Stimulated activated CD4-positive, alpha-beta T cell treated with anti-CD3 and anti-CD28 coated beads, Interleukin-12 subunit alpha, Interleukin-12 subunit beta, amount 100 ng/mL, for 24 hours (primary cell): ENCODE results near the gene CFAP92.

Experiments used
- DNase-seq, 2 experiments: peaks; one replicate each; pipeline ENCODE4 v3.0.0-alpha.2; 2020; ENCODE audit warnings: low read depth in 2 of 2

CFAP92 gene

DNA sequence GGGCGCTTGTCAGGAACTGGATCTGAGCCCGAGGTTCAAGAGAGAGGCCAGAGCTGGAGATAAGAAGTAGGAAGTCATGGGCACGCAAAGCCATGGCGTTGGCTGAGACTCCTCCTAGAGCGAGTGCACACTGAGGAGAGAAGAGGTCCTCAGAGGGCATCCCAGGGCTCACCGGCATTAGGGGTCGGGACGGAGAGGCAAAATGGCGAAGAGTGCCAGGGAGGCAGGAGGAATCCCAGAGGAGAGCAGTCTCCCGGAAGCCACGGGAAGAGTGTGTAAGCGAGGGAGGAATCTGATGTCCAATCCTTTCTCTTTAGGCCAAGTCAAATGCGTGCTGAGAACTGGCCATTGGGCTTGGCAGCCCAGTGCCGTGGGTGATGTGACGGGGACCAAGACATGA lies 31.2 kb upstream of the CFAP92 start:
- no peak for DNase-seq

DNA sequence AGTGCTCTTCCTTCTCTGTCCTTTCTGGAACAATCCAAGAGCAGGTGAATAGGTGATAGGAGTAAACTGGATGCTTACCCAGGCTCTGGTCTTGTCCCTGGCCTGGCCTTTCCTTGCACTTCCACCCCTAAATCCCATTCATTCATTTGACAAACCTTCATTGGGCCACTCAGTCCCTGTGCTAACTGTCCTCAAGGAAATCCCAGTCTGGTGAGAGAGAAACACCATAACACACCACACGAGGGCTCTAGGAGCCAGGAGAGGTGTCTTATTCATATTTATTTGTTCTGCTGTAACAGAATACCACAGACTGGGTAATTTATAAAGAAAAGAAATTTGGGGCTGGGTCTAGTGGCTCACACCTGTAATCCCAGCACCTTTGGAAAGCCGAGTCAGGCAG lies 30.0 kb upstream of the CFAP92 start:
- no peak for DNase-seq

DNA sequence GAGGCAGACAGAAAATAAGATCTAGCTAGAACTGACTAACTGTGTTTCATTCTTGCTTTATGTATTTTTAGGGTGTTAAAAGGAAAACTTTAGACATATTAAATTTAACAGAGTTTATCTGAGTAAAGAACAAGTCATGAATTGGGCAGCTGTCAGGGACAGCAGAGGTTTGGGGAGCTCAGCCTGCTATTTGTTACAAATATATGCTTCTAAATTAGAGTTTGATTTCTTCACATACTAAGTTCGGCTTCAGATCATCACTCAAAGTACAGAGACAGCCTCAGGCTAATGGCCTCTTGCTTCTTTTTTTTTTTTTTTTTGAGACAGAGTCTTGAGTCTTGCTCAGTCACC lies 29.1 kb upstream of the CFAP92 start:
- no peak for DNase-seq

DNA sequence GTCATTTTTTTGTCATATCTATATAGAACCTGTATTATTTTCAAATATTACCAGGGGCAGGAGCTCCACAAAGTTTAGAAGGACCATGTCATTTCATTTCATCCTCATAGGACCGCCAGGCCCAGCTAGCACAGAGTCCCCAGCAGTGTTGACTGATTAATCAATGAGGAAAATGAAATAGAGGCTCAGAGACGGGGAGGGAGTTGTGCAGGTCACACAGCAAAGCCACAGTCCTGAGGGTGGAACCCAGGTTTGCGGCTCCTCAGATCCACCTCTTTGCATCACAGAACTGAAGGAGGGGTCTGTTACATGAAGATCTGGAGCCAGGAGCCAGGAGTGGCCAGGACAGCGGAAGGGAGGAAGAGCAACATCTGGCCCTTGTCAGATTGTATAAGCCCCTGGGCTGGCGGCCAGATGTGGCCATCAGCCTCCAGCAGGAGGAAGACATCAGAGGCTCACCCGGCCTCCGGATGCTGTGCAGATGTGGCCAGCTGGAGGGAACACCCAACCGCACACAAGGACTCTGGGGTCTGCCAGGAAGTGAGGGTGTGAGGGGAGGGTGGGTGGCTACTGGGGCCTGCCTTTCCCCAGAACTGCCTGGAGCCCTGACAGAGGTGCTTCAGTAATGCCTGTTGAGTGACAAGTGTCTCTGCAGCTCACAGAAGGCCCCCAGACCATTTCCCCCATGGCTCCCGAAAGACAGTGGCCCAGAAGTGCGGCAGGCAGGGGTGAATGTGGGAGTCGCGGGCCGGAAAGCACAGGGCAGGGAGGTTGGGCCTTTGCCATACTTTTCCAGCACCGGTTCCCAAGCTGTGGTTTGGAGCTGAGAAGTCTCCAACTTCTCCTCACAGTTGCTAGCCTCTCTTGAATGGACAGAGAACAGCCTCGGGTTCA lies 28.5 kb upstream of the CFAP92 start:
- DNase-seq = no peak

DNA sequence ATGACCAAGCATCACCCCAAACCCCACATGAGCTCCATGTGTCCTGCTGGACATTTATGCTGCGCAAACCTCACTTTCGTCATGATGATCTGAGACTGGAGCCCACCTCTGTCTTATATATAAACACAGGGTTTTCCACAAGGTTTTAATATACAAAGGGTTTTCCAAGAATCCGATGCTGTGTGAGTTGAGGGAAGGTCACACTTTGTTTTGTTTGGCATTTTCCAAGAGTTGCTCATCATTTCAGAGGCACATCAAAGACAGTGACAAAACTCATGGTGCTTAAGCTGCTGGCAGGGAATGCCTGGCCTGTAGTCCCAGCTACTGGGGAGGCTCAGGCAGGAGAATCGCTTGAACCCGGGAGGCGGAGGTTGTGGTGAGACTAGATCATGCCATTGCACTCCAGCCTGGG lies 27.3 kb upstream of the CFAP92 start:
- DNase-seq = no peak

DNA sequence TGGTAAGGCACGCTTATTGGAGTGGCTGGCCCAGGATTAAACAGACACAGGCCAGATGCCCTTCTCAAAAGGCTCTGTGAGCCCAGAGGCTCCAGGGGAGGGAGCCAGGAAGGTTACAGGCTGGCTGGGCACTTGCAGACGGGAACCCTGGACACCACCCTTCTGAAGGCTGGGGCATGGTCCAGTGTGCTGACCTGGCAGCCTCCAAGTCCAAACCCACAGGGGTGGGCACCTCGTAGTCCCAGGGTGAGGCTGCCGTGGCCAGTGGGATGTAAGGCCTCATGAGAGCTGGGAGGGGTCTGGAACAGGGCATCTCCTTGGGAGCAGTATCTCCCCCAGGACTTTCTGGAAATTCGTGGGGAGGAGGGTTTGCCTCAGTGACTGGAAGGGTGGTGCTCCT lies 26.8 kb upstream of the CFAP92 start:
- no peak for DNase-seq

DNA sequence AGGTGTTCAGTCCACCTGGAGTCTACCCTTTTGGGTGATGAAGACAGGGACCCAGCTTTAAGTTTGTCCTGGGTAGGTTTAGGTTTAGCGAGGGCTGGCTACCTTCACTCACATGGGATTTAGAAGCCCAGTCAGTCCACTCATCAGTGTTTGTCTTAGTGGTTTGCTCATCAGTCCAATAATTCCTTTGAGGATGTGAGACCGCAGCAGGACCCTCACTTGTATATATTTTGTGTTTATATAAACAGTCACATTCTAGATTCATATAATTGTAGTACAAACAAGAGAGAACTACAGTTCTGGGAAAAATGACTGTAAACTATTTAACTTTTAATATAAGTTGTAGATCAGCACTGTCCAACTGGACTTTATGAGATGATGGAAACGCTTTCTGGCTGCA lies 25.4 kb upstream of the CFAP92 start:
- no peak for DNase-seq

DNA sequence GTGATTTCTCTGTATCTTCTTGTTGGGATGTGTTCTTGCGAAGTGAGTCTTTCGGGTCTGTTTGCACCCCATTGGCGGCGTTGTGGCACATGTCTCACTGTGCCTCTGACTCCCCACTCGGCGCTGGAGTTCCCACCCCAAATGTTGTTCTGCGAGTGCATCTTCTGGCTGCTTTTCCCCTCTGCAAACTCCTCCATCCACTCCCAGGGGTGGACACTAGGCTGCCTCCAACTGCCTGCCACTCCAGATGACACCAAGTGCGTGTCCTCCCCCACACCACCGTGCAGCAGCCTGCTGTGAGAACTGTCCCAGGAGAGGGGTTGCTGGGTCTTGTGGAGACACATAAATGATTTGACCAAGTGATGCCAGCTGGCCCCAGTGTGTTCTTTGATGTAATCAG lies 24.9 kb upstream of the CFAP92 start:
- no peak for DNase-seq

DNA sequence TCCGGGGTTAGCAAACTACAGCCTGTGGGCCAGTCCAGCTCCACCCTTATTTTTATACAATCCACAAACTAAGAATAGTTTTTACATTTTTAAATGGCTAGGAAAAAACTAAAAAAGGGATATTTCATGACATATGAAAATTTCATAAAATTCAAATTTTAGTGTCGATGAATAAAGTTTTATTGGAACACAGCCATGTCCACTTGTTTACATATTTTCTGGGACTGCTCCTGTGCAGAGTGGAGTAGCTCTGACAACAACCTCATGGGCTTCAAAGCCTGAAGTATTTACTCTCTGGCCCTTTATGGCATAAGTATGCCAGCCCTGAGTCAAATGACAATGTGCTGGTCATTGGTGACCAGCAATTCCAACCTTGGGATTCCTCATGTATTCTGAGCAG lies 24.4 kb upstream of the CFAP92 start:
- DNase-seq = no peak

DNA sequence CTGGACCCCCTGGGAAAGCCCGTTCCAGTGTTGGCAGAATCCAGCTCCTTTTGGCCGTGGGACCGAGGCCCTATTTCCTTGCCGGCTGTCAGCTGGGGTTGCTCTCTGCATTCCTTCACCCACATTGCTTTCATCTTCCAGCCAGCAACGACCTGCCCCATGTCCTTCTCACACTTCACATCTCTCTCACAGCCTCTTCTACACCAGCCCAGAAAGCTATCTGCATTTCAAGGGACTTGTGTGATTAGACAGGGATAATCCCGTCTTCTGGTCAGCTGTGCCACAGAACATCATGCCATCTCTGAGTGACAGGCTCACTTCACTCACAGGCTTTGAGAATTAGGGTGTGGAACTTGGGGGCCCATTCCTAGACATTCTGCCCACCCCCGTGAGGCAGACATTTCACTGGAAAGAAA lies 23.6 kb upstream of the CFAP92 start:
- no peak for DNase-seq

DNA sequence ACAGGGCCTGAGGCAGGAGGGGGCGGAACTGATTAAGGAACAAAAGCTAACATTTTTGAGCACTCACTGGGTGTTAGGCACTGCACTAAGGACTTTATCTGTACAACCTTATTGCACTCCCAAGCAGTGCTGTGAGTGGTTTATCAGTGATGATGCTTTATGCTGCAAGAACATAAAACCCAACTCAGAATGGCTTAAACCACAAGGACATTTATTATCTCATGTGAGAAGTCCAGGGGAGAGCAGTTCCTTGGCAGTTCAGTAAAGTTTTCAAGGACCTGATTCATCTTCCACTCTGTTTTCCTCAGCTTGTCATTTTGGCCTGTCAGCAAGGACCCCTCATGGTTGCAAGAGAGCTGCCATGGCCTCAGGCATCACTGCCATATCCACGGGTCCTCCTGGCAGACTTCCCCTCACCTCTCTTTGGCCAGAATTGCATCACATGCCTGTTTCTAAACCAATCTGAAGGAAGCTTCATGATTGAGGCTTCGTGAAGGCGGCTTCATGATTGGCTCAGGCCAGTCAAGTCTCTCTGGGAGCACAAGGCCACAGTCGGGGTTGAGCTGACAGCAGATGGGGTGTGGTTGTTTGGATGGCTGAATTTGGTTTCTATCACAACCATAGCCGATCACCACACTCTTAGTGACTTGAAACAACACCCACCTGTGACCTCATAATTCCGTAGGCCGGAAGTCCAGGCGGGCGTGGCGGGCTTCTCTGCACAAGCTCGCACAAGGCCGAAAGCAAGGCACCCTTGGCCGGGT lies 23.0 kb upstream of the CFAP92 start:
- no peak for DNase-seq

DNA sequence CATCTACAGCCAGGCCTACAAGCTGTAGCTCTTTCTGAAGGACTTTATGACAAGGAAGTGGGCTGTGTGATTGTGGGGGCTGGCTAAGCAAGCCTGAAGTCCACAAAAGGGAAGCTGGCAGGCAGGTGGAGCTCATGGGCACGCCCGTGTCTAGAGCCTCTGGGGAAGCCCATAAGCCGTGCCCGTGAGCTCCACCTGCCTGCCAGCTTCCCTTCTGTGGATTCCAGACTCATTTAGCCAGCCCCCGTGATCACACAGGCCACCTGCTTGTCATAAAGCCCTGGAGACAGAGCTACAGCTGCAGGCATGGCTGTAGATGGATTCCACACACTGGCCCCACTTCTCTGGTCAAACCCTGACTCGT lies 22.5 kb upstream of the CFAP92 start:
- peak in 1 of 2 experiments; percentile 35 for DNase-seq

DNA sequence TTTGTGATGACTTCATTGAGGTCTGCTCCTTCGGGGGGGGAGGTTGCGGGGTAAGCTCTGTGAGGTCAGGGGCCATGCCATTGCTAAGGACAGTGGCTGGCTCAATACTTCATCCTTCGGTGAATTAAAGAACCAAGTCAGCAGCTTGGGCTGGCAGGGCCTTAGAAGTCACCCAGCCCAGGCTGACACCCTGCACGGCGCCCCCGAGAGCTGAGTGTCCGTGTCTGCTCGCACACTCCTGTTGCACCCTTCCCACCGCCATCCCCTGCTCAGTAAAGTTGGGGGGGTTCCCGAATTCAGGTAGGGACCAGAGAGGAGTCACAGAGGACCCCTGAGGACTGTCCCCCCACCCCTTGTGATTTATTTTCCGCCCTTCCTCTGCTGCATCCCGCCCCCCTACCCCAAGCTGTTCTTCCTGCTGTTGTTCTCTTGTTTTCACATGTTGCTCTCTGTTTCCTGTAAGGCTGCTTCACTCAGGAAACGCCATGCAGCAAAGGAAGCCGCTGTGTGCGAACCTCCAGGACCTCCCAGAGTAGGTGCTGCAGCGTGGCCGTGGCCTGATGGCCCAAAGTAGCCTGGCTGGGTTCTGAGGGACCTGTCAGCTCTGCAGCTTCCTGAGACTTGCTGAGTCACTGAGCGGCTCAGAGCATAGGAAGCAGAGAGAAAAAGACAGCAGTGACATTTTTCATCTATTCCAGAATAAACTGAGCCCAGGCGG lies 21.7 kb upstream of the CFAP92 start:
- DNase-seq = no peak

DNA sequence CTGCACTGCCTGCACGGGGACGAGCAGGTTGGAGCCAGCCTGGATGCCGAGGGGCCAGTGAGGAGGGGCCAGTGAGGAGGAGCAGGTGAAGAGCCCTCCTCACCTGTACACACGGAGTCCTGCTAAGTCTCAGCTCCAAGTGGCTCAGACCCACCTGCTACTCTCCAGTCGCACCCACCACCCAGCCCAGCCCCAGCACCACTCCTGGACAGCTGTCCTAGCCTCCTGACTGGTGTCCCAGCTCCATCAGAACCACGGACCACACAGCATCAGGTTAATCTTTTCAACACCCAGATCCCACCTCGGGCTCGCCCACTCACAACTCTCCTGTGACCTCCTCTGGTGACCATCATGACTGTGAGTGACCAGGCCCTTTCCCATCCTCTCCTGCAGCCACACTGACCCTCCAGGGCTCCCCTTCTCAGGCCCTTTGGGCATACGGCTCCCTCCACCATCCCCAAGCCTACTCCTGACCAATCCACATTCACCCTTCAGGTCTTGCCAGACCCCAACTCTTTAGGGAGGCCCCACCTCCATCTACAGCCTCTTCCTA lies 21.0 kb upstream of the CFAP92 start:
- no peak for DNase-seq

DNA sequence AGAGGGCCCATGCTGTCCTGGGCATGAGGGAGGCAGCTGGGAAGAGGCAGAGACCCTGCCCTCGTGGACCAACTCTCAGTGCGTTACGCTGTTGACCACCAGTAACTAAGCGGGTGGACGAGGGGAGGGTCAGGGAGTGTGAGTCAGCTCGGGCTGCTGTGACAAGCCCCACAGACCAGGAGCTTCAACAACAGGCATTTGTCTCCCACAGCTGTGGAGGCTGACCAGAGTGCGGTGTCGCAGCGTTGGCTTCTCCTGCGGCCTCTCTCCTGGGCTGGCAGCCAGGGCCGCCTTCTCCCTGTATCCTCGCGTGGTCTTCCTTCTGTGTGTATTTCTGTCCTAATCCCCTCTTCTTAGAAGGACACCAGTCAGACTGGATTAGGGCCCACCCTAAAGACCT lies 20.3 kb upstream of the CFAP92 start:
- no peak for DNase-seq

DNA sequence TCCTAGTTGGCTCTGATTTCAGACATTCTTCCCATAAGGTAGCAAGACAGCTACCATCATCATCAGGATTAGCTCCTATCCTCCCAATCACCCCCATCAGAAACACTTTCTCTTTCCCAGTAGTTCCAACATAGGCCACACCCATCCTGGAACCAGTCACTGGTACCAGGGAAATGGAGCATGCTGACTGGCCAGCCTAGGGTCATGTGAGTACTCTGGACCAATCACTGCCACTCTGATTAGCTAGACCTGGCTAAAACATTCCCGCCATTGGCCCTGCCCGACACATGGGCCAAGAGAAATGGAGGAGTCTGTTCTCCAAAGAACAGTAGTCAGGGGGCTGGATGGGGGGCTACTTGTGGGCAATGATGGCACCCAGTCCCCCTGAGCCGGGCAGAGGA lies 19.6 kb upstream of the CFAP92 start:
- no peak for DNase-seq

DNA sequence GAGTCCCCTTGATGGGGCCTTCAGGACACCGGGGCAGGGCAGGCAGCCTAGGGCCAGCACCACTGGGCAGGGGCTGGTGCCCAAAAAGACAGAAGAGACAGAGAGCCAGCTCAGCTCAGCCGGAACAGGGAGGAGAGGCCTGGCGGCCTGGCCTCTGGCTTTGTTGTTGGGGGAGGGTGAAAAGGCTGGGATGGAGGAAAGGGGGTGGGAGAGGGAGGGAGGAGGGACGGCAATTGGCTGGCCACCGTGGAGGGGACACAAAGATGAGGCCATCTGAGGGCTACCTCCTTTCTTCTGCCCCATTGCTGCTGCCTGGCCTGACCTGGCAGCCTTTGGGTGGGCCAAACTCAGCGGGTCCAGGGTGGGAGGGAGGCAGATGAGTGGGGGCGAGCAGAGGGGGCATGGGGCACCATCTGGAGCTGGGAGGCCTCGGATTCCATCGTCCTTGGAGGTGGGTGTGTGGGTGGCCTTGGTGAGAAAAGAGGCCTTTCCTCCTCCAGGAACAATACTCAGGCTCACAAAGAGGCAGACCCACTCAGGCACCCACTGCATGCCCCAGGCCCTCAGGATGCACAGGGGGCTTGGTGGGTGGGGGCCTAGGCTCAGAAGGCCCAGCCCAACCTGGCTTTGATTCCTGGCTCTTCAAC lies 16.6 kb upstream of the CFAP92 start:
- no peak for DNase-seq

DNA sequence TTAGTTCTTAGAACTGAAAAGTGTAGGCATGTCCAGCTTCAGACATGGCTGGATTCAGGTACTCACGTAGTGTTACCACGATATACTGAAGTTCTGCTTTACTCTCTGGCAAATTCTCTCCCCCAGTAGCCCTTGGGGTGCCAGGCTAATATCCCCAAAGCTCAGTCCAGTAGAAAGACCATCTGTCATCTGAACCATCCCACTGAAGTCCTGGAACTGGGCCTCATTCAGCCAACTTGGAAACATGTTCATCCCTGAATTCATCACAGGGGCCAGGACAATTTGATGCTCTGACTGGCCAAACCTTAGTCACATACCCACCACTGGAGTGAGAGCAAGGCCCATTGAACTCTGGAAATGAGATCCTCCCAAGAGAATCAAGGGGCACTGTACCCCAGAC lies 15.4 kb upstream of the CFAP92 start:
- DNase-seq = no peak

DNA sequence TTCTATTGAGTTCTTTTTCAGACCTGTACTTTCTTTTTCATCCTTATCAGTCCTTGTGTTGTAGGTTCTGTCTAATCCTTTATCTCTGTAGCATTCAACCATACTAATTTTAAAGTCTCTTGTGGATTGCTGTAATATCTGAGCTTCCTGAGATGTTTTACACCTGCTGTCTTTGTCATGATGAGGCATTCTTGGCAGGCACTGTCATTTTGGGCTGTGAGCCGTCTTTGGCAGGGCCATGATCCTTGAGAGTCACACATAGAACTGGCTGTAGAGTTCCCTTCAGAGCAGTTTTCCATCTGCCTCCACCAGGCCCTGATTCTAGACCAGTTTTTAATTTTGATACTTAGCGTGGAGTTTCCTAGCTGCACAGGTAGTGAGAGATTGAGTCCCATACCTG lies 13.9 kb upstream of the CFAP92 start:
- no peak for DNase-seq

DNA sequence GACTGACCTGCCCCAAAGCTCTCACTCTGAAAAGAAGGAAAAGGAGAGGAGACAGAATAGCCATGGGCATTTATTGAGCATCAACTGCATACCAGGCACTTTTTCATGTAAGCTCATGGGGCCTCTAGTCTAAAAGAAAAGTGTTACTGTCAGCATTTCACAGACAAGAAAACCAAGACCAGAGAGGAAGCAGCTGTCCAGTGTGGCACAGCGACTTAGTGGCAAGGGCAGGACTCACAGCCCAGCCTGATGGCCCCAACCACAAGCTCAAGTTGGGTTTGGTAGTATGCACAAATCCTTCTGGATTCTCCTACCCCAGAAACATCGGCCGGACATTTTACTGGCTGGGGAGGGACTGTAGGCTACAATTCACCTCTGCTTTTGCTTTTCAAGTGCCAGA lies 13.0 kb upstream of the CFAP92 start:
- DNase-seq = no peak

DNA sequence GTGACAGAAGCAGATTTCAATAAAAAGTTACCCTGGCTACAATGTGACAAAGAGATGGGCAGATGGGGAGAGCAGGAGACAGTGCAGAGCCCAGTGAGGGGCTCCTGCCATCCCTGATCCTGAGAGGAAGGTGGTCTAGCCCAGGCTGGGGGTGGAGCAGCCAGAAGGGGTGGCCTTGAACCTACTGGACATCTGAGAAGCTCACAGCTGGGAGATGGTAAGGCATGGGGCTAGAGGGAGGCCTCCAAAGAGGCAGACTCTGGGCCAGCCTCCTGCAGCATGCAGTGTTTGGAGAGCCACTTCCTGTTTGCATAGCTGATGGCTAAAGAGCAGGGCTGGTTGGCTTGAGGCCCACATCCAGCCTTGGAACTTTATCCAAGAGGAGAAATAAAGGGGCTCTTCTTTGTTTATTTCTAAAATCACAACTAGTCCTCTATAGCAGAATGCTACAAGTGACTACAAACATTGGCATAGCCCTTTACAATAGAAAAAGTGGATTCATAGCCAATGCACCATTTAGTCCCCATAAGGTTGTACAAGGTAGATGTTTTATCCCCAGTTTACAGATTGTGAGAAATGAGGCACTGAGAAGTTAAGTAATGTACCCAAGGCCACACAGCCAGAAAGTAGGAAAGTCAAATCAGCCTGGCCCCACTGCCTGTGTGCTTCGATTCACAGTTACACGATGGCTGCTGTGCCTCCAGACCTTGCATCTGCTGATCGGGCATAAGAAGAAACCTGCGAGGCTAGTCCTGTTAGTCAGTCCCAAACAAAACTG lies 11.8 kb upstream of the CFAP92 start:
- DNase-seq = no peak
